Measurements from ENCODE around the gene RTN1. TPM values are rescaled to one million over a fixed set of nuclear protein-coding genes. Genes with fewer than 3 reads are reported as not detected.

RTN1 gene
- total and polyA plus RNA-seq, 2 donors from 2014 or later: 4.5 to 5.1 TPM

- intact Hi-C loops (cut with DNase I): no loop called here
- H3K4me1 ChIP-seq (ENCODE audit: control insufficient read depth in 2 of 3, insufficient read depth in 2 of 3, low read depth in 1 of 3, low read length in 3 of 3): no peaks in the 10 kb centered on the region
- H3K27me3 ChIP-seq (ENCODE audit: control insufficient read depth, insufficient read depth, low read length): no peaks in the 10 kb centered on the region
- no peak for DNase-seq
- TF ChIP-seq CTCF (IDR thresholded peaks at IDR 0.05; ENCODE audit: borderline replicate concordance, extremely low read depth, insufficient read depth): no peak
- no peak overlapping the region for H3K27ac ChIP-seq (ENCODE audit: low read depth in 2 of 2, low read length in 2 of 2)
- no peak for FAIRE-seq
- H3K9me3 ChIP-seq (ENCODE audit: control insufficient read depth in 2 of 3, insufficient read depth in 1 of 3, low read length in 3 of 3): no peaks in the 10 kb centered on the region
- H3K4me3 ChIP-seq (ENCODE audit: low read length in 3 of 3): no peak overlapping the region
- H3K36me3 ChIP-seq (ENCODE audit: control insufficient read depth in 2 of 3, insufficient read depth in 3 of 3, low read length in 3 of 3): no peaks in the 10 kb centered on the region
- no peak overlapping the region for H3K9ac ChIP-seq (ENCODE audit: low read length in 3 of 3)
These were observed 286.8 kb downstream of the RTN1 start for GRCh38 chr14:59583755-59584154.

- DNase-seq: peak in 1 of 5 donors; percentile 18
- Histone ChIP-seq H3K4me1 (ENCODE audit: control insufficient read depth in 2 of 3, insufficient read depth in 2 of 3, low read depth in 1 of 3, low read length in 3 of 3) (no peaks in the 10 kb centered on the region), H3K4me3 (ENCODE audit: low read length in 3 of 3) (no peak overlapping the region), H3K9me3 (ENCODE audit: control insufficient read depth in 2 of 3, insufficient read depth in 1 of 3, low read length in 3 of 3) (no peaks in the 10 kb centered on the region), H3K9ac (ENCODE audit: low read length in 3 of 3) (no peak overlapping the region), H3K27me3 (ENCODE audit: control insufficient read depth, insufficient read depth, low read length) (no peaks in the 10 kb centered on the region), H3K36me3 (ENCODE audit: control insufficient read depth in 2 of 3, insufficient read depth in 3 of 3, low read length in 3 of 3) (no peaks in the 10 kb centered on the region), H3K27ac (ENCODE audit: low read depth in 2 of 2, low read length in 2 of 2) (no peak overlapping the region)
- intact Hi-C loops (cut with DNase I): no loop called here
- FAIRE-seq: no peak
- no peak for TF ChIP-seq CTCF (IDR thresholded peaks at IDR 0.05; ENCODE audit: borderline replicate concordance, extremely low read depth, insufficient read depth)
These were observed 287.6 kb downstream of the RTN1 start for GRCh38 chr14:59582845-59583509.

- Histone ChIP-seq H3K27ac (ENCODE audit: low read depth in 2 of 2, low read length in 2 of 2) (no peak overlapping the region), H3K27me3 (ENCODE audit: control insufficient read depth, insufficient read depth, low read length) (no peaks in the 10 kb centered on the region), H3K4me3 (ENCODE audit: low read length in 3 of 3) (no peak overlapping the region), H3K4me1 (ENCODE audit: control insufficient read depth in 2 of 3, insufficient read depth in 2 of 3, low read depth in 1 of 3, low read length in 3 of 3) (no peaks in the 10 kb centered on the region), H3K9ac (ENCODE audit: low read length in 3 of 3) (no peak overlapping the region), H3K9me3 (ENCODE audit: control insufficient read depth in 2 of 3, insufficient read depth in 1 of 3, low read length in 3 of 3) (no peaks in the 10 kb centered on the region), H3K36me3 (ENCODE audit: control insufficient read depth in 2 of 3, insufficient read depth in 3 of 3, low read length in 3 of 3) (no peaks in the 10 kb centered on the region)
- DNase-seq (no peak), FAIRE-seq (no peak)
- intact Hi-C loops (cut with DNase I): no loop called here
- TF ChIP-seq CTCF (IDR thresholded peaks at IDR 0.05; ENCODE audit: borderline replicate concordance, extremely low read depth, insufficient read depth): no peak
These were observed 288.4 kb downstream of the RTN1 start for GRCh38 chr14:59582161-59582560.

- Histone ChIP-seq H3K9ac (ENCODE audit: low read length in 3 of 3) (no peak overlapping the region), H3K9me3 (ENCODE audit: control insufficient read depth in 2 of 3, insufficient read depth in 1 of 3, low read length in 3 of 3) (no peaks in the 10 kb centered on the region), H3K27me3 (ENCODE audit: control insufficient read depth, insufficient read depth, low read length) (no peaks in the 10 kb centered on the region), H3K36me3 (ENCODE audit: control insufficient read depth in 2 of 3, insufficient read depth in 3 of 3, low read length in 3 of 3) (no peaks in the 10 kb centered on the region), H3K4me1 (ENCODE audit: control insufficient read depth in 2 of 3, insufficient read depth in 2 of 3, low read depth in 1 of 3, low read length in 3 of 3) (peaks cover 0 to 3% (median 0%) of the 10 kb centered on the region in 3 donors), H3K4me3 (ENCODE audit: low read length in 3 of 3) (no peak overlapping the region), H3K27ac (ENCODE audit: low read depth in 2 of 2, low read length in 2 of 2) (no peak overlapping the region)
- FAIRE-seq (no peak), DNase-seq (no peak)
- TF ChIP-seq CTCF (IDR thresholded peaks at IDR 0.05; ENCODE audit: borderline replicate concordance, extremely low read depth, insufficient read depth): no peak
- intact Hi-C loops (cut with DNase I): no loop called here
These were observed 289.7 kb downstream of the RTN1 start for GRCh38 chr14:59580911-59581310.

Data from kidney (tissue), 14 donors.